EH (cell line): ENCODE measurements around the gene TRAK1.

Experiments
- DNase-seq: peaks from one replicate; pipeline ENCODE4 v3.0.0-alpha.2; 2015; ENCODE audit warnings: low read depth

The TRAK1 gene

GRCh38 chr3:42246091-42246490 lies 154.9 kb downstream of the TRAK1 start:
- no peak for DNase-seq

- peak; percentile 63 for DNase-seq
Observed at GRCh38 chr3:42247576-42248027, 156.4 kb downstream of the TRAK1 start.

GRCh38 chr3:42250761-42251160 lies 159.6 kb downstream of the TRAK1 start:
- DNase-seq, result no peak

GRCh38 chr3:42254566-42254965 lies 163.4 kb downstream of the TRAK1 start:
- DNase-seq, result peak; percentile 10

GRCh38 chr3:42256135-42256819 lies 165.1 kb downstream of the TRAK1 start:
- DNase-seq, result peak; percentile 54

GRCh38 chr3:42257007-42257406 lies 165.8 kb downstream of the TRAK1 start:
- no peak for DNase-seq

GRCh38 chr3:42262525-42262924 lies 171.4 kb downstream of the TRAK1 start:
- DNase-seq, result peak; percentile 66

GRCh38 chr3:42263354-42264346 lies 172.5 kb downstream of the TRAK1 start:
- DNase-seq, result no peak

GRCh38 chr3:42264399-42265058 lies 173.4 kb downstream of the TRAK1 start:
- DNase-seq, result peak; percentile 20

GRCh38 chr3:42265059-42265991 lies 174.2 kb downstream of the TRAK1 start:
- DNase-seq, result peak; percentile 10

- DNase-seq, result no peak
Observed at GRCh38 chr3:42266085-42266484, 174.9 kb downstream of the TRAK1 start, which contains the start of gene CCK. CCK (minus strand) TSS chr3:42266185; CDS start chr3:42263630, 2,555 bp downstream.

- DNase-seq, result no peak
Observed at GRCh38 chr3:42267878-42268277, 176.7 kb downstream of the TRAK1 start.

- DNase-seq, result no peak
Observed at GRCh38 chr3:42269647-42270046, 178.5 kb downstream of the TRAK1 start.

- DNase-seq, result no peak
Observed at GRCh38 chr3:42270561-42270960, 179.4 kb downstream of the TRAK1 start.

- DNase-seq, result no peak
Observed at GRCh38 chr3:42271786-42272185, 180.6 kb downstream of the TRAK1 start.

GRCh38 chr3:42273361-42273760 lies 182.2 kb downstream of the TRAK1 start:
- DNase-seq, result no peak

GRCh38 chr3:42274266-42274665 lies 183.1 kb downstream of the TRAK1 start:
- DNase-seq, result no peak

- no peak for DNase-seq
Observed at GRCh38 chr3:42275217-42275616, 184.1 kb downstream of the TRAK1 start.
